Stimulated activated memory B cell treated with anti-CD40 and anti-IgM and Interleukin-4, amounts not matched to agents 10 μg/mL and 1 μg/mL and 100 μg/mL, for 72 hours (primary cell): ENCODE measurements around the gene AP3D1.
A peak's percentile ranks its signal among the peaks of the same experiment; 100 is the strongest.
"Not testable (repeated sequence)": the region's sequence is repeated elsewhere in the genome, so short reads cannot be mapped to it uniquely, and the experiment has no call there.

ENCODE experiments used
- ATAC-seq: fragments of 150-1000 bp; cut with Tn5 transposase; 2 replicates; pipeline ENCODE4 v1.10.0; 2021
- H3K27ac Mint-ChIP-seq: one replicate; pipeline ENCODE4 v1.8.0; 2022; ENCODE audit warnings: mild to moderate bottlenecking, mixed read lengths
- H3K27me3 Mint-ChIP-seq: one replicate; pipeline ENCODE4 v1.8.0; 2022; ENCODE audit warnings: mixed read lengths
- H3K36me3 Mint-ChIP-seq: one replicate; pipeline ENCODE4 v1.8.0; 2022; ENCODE audit warnings: mixed read lengths
- H3K4me1 Mint-ChIP-seq: one replicate; pipeline ENCODE4 v1.8.0; 2022; ENCODE audit warnings: mixed read lengths
- H3K4me3 Mint-ChIP-seq: one replicate; pipeline ENCODE4 v1.8.0; 2022; ENCODE audit warnings: mild to moderate bottlenecking, moderate library complexity, mixed read lengths
- H3K9me3 Mint-ChIP-seq: one replicate; pipeline ENCODE4 v1.8.0; 2022; ENCODE audit warnings: mixed read lengths

The AP3D1 gene

DNA sequence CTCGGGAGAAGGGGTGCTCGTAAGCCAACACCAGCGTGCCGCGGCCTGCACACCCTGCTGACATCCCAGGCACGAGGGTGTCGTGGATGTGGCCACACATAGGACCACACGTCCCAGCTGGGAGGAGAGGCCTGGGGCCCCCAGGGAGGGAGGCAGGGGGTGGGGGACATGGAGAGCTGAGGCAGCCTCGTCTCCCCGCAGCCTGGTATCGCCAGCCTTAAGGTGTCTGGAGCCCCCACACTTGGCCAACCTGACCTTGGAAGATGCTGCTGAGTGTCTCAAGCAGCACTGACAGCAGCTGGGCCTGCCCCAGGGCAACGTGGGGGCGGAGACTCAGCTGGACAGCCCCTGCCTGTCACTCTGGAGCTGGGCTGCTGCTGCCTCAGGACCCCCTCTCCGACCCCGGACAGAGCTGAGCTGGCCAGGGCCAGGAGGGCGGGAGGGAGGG, 52.3 kb downstream of the AP3D1 start:
- no peaks in the 10 kb centered on the region for H3K27me3 Mint-ChIP-seq
- no peak for ATAC-seq
- no peak overlapping the region for H3K27ac Mint-ChIP-seq
- peaks cover 36% of the 10 kb centered on the region for H3K4me1 Mint-ChIP-seq
- H3K36me3 Mint-ChIP-seq = peaks cover 39% of the 10 kb centered on the region
- no peak overlapping the region for H3K4me3 Mint-ChIP-seq
- peaks cover 4% of the 10 kb centered on the region for H3K9me3 Mint-ChIP-seq

DNA sequence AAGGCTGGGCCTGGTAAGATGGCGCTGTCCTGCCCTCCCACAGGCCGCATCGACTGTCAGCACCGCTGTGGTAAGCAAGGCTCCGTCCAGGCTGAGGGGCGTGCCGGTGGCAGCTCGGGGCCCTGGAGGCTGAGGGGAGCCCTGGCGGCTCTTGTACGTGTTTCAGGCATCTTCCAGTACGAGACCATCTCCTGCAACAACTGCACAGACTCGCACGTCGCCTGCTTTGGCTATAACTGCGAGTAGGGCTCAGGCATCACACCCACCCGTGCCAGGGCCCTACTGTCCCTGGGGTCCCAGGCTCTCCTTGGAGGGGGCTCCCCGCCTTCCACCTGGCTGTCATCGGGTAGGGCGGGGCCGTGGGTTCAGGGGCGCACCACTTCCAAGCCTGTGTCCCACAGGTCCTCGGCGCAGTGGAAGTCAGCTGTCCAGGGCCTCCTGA, 53.5 kb downstream of the AP3D1 start:
- H3K4me1 Mint-ChIP-seq = peaks cover 41% of the 10 kb centered on the region
- peaks cover 45% of the 10 kb centered on the region for H3K36me3 Mint-ChIP-seq
- peak overlapping the region; percentile 89 for H3K27ac Mint-ChIP-seq
- no peak for ATAC-seq
- no peaks in the 10 kb centered on the region for H3K27me3 Mint-ChIP-seq
- H3K9me3 Mint-ChIP-seq = no peaks in the 10 kb centered on the region
- peak overlapping the region; percentile 86 for H3K4me3 Mint-ChIP-seq

DNA sequence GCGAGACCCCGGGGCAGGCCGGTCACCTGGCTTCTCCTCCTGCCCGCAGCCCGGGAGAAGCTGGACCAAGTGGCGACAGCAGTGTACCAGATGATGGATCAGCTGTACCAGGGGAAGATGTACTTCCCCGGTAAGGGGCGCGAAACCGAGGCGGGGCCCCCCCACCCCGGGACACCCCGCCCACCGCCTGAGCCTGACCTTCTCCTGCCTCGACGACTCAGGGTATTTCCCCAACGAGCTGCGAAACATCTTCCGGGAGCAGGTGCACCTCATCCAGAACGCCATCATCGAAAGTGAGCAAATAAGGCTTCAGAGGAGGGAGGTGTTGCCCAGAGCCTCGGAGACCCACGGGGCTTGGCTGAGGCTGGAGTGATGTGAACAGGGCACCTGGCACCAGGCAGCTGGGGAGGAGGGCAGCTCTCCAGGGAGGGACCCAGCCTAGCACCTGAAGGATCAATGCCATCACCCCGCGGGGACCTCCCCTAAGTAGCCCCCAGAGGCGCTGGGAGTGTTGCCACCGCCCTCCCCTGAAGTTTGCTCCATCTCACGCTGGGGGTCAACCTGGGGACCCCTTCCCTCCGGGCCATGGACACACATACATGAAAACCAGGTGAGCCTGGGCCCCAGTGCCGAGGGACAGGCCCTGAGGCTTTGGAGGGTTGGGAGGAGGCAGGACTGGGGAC, 54.0 kb downstream of the AP3D1 start:
- ATAC-seq = peak; percentile 1
- peaks cover 46% of the 10 kb centered on the region for H3K36me3 Mint-ChIP-seq

DNA sequence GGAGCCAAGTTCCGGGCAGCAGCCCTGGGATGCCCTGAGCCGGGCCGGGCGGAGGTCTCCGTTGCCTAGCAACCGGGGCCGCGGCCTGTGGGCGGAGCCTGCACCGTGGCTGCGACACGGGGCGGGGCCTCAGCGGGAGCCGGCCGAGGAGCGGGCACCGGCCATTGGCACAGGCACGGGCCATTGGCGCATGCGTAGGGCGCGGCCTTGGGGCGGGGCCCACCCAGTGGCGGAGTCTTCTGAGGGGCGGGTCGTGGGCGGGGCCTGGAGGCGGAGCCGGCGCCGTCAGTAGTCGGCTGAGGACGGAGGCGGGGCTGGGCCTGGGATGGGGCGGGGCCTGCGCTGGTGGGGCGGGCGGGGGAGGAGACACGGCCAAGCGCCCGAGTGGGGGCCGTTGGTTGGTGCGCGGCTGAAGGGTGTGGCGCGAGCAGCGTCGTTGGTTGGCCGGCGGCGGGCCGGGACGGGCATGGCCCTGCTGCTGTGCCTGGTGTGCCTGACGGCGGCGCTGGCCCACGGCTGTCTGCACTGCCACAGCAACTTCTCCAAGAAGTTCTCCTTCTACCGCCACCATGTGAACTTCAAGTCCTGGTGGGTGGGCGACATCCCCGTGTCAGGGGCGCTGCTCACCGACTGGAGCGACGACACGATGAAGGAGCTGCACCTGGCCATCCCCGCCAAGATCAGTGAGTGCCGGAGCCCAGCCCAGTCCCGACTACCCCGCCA, 54.7 kb downstream of the AP3D1 start, which contains the start of gene IZUMO4:
Gene IZUMO4, plus strand, starts transcription at position 436 of the 723 bp plus-strand sequence. Its CDS starts 31 bp downstream, at position 467.
- H3K4me1 Mint-ChIP-seq = peaks cover 53% of the 10 kb centered on the region
- peak within 1 kb of the TSS; percentile 89 for H3K27ac Mint-ChIP-seq
- H3K4me3 Mint-ChIP-seq = peak within 1 kb of the TSS; percentile 100
- H3K36me3 Mint-ChIP-seq = peaks cover 40% of the 10 kb centered on the region
- H3K27me3 Mint-ChIP-seq = no peaks in the 10 kb centered on the region
- H3K9me3 Mint-ChIP-seq = no peaks in the 10 kb centered on the region
- ATAC-seq = peak; percentile 89

More for the DNA sequence above, 54.0 kb downstream of the AP3D1 start:
- peak overlapping the region; percentile 86 for H3K4me3 Mint-ChIP-seq
- H3K27ac Mint-ChIP-seq = peak overlapping the region; percentile 89
- H3K9me3 Mint-ChIP-seq = no peaks in the 10 kb centered on the region
- H3K4me1 Mint-ChIP-seq = peaks cover 47% of the 10 kb centered on the region
- H3K27me3 Mint-ChIP-seq = no peaks in the 10 kb centered on the region

DNA sequence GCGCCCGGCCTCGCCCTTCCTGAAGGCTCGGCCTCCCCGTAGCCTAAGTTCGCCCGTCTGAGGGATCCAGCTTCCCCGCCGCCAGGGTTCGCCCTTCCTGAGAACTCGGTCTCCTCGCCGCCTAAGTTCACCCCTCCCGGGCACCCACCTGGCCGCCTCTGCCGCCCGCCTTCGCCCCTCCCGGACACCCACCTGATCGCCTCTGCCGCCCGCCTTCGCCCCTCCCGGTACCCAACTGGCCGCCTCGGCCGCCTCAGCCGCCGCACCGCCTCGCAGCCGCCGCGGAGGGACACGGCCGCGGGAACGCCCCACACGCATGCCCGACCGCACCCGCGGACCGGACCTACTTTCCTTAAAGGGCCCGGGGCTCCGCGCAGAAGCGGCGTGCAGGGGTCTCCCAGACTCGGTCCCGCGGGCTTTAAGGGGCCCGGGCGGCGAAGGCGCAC, 55.3 kb downstream of the AP3D1 start, which contains the start of gene MOB3A:
Gene MOB3A, minus strand, starts transcription at position 293 of the 446 bp plus-strand sequence. CDS start 17,766 bp downstream, outside the sequence.
- H3K27me3 Mint-ChIP-seq = no peaks in the 10 kb centered on the region
- no peaks in the 10 kb centered on the region for H3K9me3 Mint-ChIP-seq
- H3K4me1 Mint-ChIP-seq = peaks cover 55% of the 10 kb centered on the region
- ATAC-seq = peak; percentile 71
- H3K27ac Mint-ChIP-seq = peak within 1 kb of the TSS; percentile 89
- peak within 1 kb of the TSS; percentile 100 for H3K4me3 Mint-ChIP-seq
- H3K36me3 Mint-ChIP-seq = peaks cover 35% of the 10 kb centered on the region

DNA sequence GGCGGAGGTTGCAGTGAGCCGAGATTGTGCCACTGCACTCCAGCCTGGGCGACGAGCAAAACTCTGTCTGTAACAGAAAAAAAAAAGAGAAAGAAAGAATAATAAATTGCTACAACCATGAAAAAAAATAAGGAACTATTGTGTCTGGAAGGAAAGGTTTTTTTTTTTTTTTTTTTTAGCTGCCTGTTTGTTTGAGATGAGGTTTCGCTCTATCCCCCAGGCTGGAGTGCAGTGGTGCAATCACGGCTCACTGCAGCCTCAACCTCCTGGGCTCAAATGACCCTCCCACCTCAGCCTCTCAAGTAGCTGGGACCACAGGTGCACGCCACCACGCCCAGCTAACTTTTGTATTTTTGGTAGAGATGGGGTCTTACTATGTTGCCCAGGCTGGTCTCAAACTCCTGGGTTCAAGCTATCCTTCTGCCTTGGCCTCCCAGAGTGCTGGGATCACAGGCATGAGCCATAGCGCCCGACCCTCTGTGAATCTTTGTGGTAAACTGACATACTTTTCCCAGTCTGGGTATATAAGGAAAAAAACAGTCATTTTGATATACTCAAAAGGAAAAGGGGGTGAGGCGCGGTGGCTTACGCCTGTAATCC, 59.3 kb downstream of the AP3D1 start:
- H3K36me3 Mint-ChIP-seq = peaks cover 34% of the 10 kb centered on the region
- H3K27ac Mint-ChIP-seq = peak overlapping the region; percentile 89
- not testable (repeated sequence) for H3K9me3 Mint-ChIP-seq, H3K27me3 Mint-ChIP-seq, ATAC-seq
- H3K4me1 Mint-ChIP-seq = peaks cover 77% of the 10 kb centered on the region
- H3K4me3 Mint-ChIP-seq = peak overlapping the region; percentile 40

DNA sequence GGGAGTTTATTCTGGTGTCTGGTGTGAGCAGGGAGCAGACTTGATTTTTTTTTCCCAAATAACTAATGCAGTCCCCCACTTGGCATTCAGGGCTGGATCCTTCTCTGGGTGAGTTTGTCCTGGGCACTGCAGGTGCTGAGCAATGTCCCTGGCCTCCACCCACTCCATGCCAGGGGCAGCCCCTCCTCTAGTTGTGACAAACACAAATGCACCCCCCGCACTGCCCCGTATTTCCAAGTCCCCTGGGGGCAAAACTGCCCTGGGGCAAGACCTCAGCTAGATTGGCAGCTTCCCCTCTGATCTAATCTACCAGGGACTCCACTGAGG, 61.7 kb downstream of the AP3D1 start:
- no peaks in the 10 kb centered on the region for H3K27me3 Mint-ChIP-seq
- no peak for ATAC-seq
- H3K4me1 Mint-ChIP-seq = peaks cover 90% of the 10 kb centered on the region
- H3K27ac Mint-ChIP-seq = peak overlapping the region; percentile 89
- H3K36me3 Mint-ChIP-seq = peaks cover 29% of the 10 kb centered on the region
- H3K4me3 Mint-ChIP-seq = peak overlapping the region; percentile 70
- H3K9me3 Mint-ChIP-seq = no peaks in the 10 kb centered on the region

DNA sequence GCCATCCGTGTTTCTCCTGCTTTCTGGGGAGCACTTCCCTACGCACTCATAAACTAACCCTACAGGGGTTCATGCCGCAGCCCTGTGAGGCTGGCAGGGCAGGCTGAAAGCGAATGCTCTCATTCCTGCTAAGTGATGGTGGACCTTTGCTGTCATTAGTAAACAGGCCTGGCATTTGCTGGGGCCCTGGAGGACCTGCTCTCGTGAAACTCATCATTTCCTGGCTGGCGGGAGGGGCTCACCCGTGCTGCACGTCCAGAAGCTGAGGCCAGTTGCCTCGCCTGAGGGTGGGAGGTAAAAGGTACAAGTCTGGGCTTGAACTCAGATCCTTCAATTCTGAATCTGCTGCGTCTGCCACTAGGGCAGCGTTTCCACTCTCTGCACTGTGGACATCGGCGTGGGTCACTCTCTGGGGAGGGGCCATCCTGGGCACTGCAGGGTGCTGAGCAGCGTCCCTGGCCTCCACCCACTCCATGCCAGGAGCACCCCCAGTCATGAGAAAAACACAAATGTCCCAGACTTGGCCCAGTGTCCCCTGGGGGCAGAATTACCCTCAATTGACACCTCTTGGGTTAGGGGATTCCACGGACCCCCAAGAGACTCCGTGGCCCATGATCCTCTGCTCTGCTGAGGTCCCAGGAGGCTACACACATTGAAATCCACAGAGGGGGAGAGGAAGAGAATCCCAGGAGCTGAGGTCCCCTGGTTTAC, 62.2 kb downstream of the AP3D1 start:
- Mint-ChIP-seq H3K27me3 (no peaks in the 10 kb centered on the region), H3K4me3 (peak overlapping the region; percentile 70), H3K27ac (peak overlapping the region; percentile 89), H3K4me1 (peaks cover 84% of the 10 kb centered on the region), H3K36me3 (peaks cover 29% of the 10 kb centered on the region), H3K9me3 (no peaks in the 10 kb centered on the region)
- ATAC-seq = peak; percentile 40

DNA sequence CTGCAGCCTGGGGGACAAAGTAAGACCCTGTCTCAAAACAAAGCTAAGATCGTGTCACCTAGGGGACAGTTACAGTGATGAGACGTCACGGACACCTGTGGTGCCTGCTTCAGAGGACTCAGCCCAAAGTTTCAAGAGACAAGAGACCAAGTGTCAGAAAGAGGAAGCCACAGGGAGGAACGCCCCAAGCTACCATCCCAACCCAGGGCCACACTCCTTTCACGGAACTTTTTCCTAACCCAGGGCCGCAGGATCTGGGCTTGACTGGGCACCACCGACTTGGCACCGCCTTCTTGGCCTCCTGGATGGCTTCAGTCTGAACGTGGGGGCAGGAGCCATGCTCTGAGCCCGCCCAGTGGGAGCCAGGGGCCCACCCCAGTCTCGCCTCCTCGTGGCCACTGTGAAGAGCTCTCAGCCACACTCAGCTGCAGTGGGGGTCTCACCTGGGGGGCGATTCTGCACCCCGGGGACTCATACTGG, 63.7 kb downstream of the AP3D1 start:
- Mint-ChIP-seq H3K4me3 (peak overlapping the region; percentile 60), H3K36me3 (peaks cover 30% of the 10 kb centered on the region), H3K27ac (peak overlapping the region; percentile 89), H3K4me1 (peaks cover 76% of the 10 kb centered on the region), H3K9me3 (no peaks in the 10 kb centered on the region), H3K27me3 (no peaks in the 10 kb centered on the region)
- ATAC-seq = peak; percentile 40

DNA sequence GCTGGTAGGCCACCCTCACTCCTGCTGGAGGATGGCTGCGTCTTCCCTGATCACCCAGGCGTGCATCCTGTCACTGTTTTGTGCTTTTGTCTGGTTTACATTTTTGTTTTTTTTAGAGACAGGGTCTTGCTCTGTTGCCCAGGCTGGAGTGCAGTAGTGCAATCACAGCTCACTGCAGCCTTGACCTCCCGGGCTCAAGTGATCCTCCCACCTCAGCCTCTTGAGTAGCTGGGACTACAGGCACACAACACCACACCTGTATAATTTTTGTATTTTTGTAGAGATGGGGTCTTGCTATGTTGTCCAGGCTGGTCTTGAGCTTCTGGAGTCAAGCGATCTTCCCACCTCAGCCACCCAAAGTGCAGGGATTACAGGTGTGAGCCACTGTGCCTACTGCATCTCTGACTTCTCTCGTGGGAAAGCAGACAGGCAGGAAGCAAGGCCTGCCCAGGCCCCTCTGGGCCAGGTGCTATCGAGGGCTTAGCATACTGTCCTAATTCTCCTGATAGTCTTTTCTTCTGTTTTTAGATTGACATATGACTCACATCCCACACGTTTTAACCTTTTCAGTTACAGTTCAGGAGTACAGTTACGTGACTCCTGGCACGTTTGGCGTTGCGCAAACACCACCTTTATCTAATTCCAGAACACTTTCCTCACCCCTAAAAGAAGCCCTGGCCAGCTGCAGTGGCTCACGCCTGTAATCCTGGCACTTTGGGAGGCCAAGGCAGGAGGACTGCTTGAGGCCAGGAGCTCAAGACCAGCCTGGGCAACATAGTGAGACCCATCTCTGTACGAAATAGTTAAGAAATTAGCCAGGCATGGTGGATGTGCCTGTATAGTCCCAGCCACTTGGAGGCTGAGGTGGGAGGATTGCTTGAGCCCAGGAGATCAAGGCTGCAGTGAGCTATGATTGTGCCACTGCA, 64.4 kb downstream of the AP3D1 start:
- peaks cover 37% of the 10 kb centered on the region for H3K36me3 Mint-ChIP-seq

DNA sequence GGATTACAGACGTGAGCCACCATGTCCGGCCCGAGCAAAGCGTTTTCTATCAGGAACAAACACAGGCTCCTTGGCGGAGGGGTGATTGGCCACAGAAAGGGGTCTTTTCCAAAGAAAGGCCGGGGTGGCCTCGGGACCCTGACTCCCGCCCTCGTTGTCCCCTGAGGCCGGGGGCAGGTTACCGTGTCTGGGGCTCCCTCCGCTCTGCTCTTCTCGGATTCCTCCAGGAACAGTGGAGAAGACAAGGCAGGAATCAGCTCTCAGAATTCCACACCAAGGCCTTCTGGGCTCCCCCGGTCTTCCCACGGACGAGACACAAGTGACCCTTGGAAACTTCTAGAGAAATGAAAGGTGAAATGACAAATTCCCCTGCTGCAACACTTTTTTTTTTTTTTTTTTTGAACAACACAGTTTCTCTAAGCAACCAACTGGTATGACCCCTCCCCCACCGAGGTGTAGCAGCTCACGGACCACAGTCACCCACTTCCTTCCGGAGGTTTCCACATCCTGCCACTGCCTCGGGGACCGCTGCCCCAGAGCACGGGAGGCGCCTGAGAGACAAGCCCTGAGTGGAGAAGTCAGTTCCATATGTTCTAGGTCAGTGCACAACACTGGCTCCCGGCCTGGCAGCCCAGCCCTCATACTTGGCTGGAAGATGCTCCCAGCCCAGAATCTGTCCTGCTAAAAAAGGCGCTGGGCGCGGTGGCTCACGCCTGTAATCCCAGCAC, 66.2 kb downstream of the AP3D1 start:
- H3K27ac Mint-ChIP-seq = peak overlapping the region; percentile 89
- peaks cover 80% of the 10 kb centered on the region for H3K4me1 Mint-ChIP-seq
- H3K9me3 Mint-ChIP-seq = no peaks in the 10 kb centered on the region
- peaks cover 46% of the 10 kb centered on the region for H3K36me3 Mint-ChIP-seq
- H3K27me3 Mint-ChIP-seq = no peaks in the 10 kb centered on the region
- peak; percentile 66 for ATAC-seq
- H3K4me3 Mint-ChIP-seq = peak overlapping the region; percentile 89

More for the DNA sequence above, 64.4 kb downstream of the AP3D1 start:
- Mint-ChIP-seq H3K27ac (peak overlapping the region; percentile 89), H3K4me1 (peaks cover 76% of the 10 kb centered on the region), H3K4me3 (peak overlapping the region; percentile 60)
- not testable (repeated sequence) for H3K27me3 Mint-ChIP-seq, H3K9me3 Mint-ChIP-seq
- peak; percentile 1 for ATAC-seq

DNA sequence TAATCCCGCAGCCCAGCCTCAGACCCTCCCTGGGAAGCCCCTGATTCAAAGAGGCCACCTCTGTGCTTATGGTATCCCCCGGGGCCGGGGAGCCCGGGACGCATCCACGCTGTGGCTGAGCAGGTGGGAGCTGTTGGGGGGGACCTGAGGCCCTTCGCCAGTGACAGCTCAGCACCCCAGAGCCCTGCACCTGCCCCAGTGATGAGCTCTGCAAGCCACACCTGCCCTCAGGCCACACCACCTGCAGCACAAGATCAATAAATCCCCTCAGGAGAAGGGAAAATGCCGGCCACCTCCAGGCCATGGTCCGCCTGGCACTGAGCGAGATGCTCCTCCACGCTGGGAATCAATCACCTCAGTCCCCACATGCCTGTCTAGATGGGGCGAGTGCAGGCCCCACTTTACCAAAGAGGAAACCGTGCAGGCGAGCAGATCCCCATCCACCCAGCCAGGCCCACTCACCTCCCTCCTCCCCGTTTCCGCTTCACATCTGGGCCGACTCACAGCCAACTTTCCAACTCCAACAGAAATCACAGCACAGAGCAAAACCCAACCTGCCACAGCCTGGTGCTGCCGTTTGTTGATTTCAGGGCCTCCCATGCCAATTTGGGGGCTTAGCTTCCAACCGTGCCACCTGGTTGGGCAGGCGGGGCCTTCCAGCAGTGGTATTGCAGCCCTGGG, 68.1 kb downstream of the AP3D1 start:
- no peaks in the 10 kb centered on the region for H3K27me3 Mint-ChIP-seq
- H3K27ac Mint-ChIP-seq = peak overlapping the region; percentile 89
- H3K36me3 Mint-ChIP-seq = peaks cover 64% of the 10 kb centered on the region
- peak overlapping the region; percentile 89 for H3K4me3 Mint-ChIP-seq
- ATAC-seq = peak; percentile 25
- peaks cover 80% of the 10 kb centered on the region for H3K4me1 Mint-ChIP-seq
- no peaks in the 10 kb centered on the region for H3K9me3 Mint-ChIP-seq
